Ovary (tissue), 9 donors: Measurements from ENCODE around the gene ADAM12. TPM values are rescaled to one million over a fixed set of nuclear protein-coding genes. Genes with fewer than 3 reads are reported as not detected.

ENCODE experiments used
- DNase-seq, 5 donors: peaks; one replicate each; pipeline ENCODE4 v3.0.0-alpha.2; 2019 to 2020
- H3K27ac ChIP-seq, 2 donors: fragments of 200-600 bp; one replicate each; pipeline versions ENCODE4 v1.5.1 to v1.8.0; 2019 to 2022
- H3K27me3 ChIP-seq: fragments of 200-600 bp; one replicate; pipeline ENCODE4 v1.8.0; 2022
- H3K36me3 ChIP-seq: fragments of 200-600 bp; sonication (generic); one replicate; pipeline ENCODE4 v1.5.1; 2019
- H3K4me1 ChIP-seq: one replicate; pipeline ENCODE4 v1.8.1; 2013; ENCODE audit warnings: mild to moderate bottlenecking, moderate library complexity; ENCODE audit not compliant: insufficient read depth
- H3K4me3 ChIP-seq: fragments of 200-600 bp; sonication (generic); one replicate; pipeline ENCODE4 v1.5.1; 2017
- H3K9me3 ChIP-seq, 2 donors: fragments of 200-600 bp in 1 of 2; sonication (generic) in 1 of 2; one replicate each; pipeline versions ENCODE4 v1.5.1 to v1.8.1; 2013 to 2019; ENCODE audit warnings: mild to moderate bottlenecking in 1 of 2, moderate library complexity in 1 of 2
- EP300 ChIP-seq: sonication (generic); formaldehyde crosslinking; IDR thresholded peaks from one replicate; pipeline ENCODE4 v1.6.1; 2017; ENCODE audit warnings: antibody characterized with exemption
- POLR2A ChIP-seq: fragments of 450-650 bp; IDR thresholded peaks from one replicate; pipeline ENCODE4 v1.6.1; 2017; ENCODE audit warnings: antibody characterized with exemption, mild to moderate bottlenecking, moderate library complexity
- WGBS, 3 donors: extraction: QIAGEN DNeasy Blood & Tissue Kit in 1 of 3; methylation state at CpG; one replicate each; pipeline versions ENCODE4 v1.1.5 to v1.1.7; 2013 to 2017; 5-methylcytosine and 5-hydroxymethylcytosine counted together
- intact Hi-C, 4 donors: fragments of 100-400 bp; cut with DNase I; formaldehyde crosslinking; loops; one replicate each; pipeline versions ENCODE4 v1.11.0 to v1.15.1; 2022 to 2023
- polyA plus RNA-seq, 2 donors: library from polyadenylated mRNA; stranded (reverse); fragments of 200-250 nt in 1 of 2; fragments of 350-450 nt in 1 of 2; fragmentation: Illumina TruSeq in 1 of 2; extraction: RNeasy Lipid Tissue Mini Kit (QIAGEN cat#74804) in 1 of 2; gene quantifications; one replicate each; pipeline ENCODE4 v1.2.3, GENCODE V29; 2013 to 2014
- total RNA-seq, 7 donors: library from RNA; depleted of rRNA in 2 of 7; stranded (reverse); fragments of >200 nt in 2 of 7; fragmentation: NEBNext Ultra II Directional in 3 of 7; extraction: Animal tissue kit (Norgen Biotek cat#: 25700) in 3 of 7; gene quantifications; one replicate each; pipeline versions ENCODE4 v1.1.0 to v1.2.4, GENCODE V29; 2016 to 2023
- TF ChIP-seq, protein P1 (sequence below), 3 donors: fragments of 450-650 bp in 2 of 3; fragments of 200-600 bp in 1 of 3; IDR thresholded peaks; one replicate each; pipeline versions ENCODE4 v1.5.1 to v1.8.0; 2016 to 2022; ENCODE audit warnings: antibody characterized with exemption in 3 of 3, mild to moderate bottlenecking in 1 of 3
- donor health status: DM: no; HTN: no; CAD: no; lungs with moderate emphysema.
- donor health status: DM: no; HTN: no; CAD: no.
- donor health status: Bipolar disorder and iron deficiency.
- donor health status: DM: yes; HTN: yes; CAD: no.
- donor health status: DM: no; HTN: no; CAD: no.
- donor health status: DM: yes; HTN: yes; CAD: no.

The ADAM12 gene
- total and polyA plus RNA-seq, 9 donors = 1.8 to 27.2 (median 10.3) TPM

- intact Hi-C loops = no loop called here
- TF ChIP-seq EP300 (no peak), POLR2A (no peak)
- TF ChIP-seq, protein P1, sequence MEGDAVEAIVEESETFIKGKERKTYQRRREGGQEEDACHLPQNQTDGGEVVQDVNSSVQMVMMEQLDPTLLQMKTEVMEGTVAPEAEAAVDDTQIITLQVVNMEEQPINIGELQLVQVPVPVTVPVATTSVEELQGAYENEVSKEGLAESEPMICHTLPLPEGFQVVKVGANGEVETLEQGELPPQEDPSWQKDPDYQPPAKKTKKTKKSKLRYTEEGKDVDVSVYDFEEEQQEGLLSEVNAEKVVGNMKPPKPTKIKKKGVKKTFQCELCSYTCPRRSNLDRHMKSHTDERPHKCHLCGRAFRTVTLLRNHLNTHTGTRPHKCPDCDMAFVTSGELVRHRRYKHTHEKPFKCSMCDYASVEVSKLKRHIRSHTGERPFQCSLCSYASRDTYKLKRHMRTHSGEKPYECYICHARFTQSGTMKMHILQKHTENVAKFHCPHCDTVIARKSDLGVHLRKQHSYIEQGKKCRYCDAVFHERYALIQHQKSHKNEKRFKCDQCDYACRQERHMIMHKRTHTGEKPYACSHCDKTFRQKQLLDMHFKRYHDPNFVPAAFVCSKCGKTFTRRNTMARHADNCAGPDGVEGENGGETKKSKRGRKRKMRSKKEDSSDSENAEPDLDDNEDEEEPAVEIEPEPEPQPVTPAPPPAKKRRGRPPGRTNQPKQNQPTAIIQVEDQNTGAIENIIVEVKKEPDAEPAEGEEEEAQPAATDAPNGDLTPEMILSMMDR (IDR thresholded peaks at IDR 0.05) = no peak
- H3K9me3 ChIP-seq = no peaks in the 10 kb centered on the region
- WGBS, 3 donors = 71 to 79% (median 76%) methylated on average over 8 of the region's 8 CpGs
- no peak overlapping the region for H3K27ac ChIP-seq
- H3K4me3 ChIP-seq = no peak overlapping the region
- H3K4me1 ChIP-seq = peaks cover 2% of the 10 kb centered on the region
- no peaks in the 10 kb centered on the region for H3K27me3 ChIP-seq
- H3K36me3 ChIP-seq = no peaks in the 10 kb centered on the region
- DNase-seq = no peak
Observed at GRCh38 chr10:126114884-126115555, 273.3 kb downstream of the ADAM12 start.

DNA sequence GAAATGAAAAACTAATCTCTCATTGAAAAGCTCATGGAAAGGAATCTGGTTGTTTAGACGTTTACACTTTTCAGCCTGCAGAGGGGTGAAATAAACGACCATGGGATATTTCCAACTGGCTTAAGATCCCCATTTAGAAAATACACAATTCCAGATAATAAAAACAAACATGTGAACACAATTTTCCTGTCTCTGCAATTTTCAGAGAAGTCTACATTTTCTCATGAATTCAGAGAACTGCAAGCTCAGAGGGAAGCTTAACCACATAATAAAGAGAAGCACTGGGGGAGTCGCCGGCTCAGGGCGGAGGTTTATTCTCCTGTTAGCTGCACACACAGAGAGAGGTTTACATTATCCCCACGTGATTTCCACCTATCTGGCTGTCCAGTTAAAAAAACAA lies 276.8 kb downstream of the ADAM12 start:
- intact Hi-C loops = no loop called here
- peaks cover 2% of the 10 kb centered on the region for H3K4me1 ChIP-seq
- no peak for DNase-seq
- H3K9me3 ChIP-seq = no peaks in the 10 kb centered on the region
- H3K4me3 ChIP-seq = no peak overlapping the region
- no peaks in the 10 kb centered on the region for H3K36me3 ChIP-seq
- TF ChIP-seq, protein P1 (IDR thresholded peaks at IDR 0.05) = no peak
- TF ChIP-seq EP300 = no peak
- no peak for TF ChIP-seq POLR2A
- H3K27me3 ChIP-seq = no peaks in the 10 kb centered on the region
- WGBS, 3 donors = 6 to 19% (median 14%) methylated on average over 6 of the region's 6 CpGs
- H3K27ac ChIP-seq = no peak overlapping the region

- H3K36me3 ChIP-seq = no peaks in the 10 kb centered on the region
- TF ChIP-seq, protein P1 (IDR thresholded peaks at IDR 0.05) = no peak
- no peak for TF ChIP-seq EP300
- TF ChIP-seq POLR2A = no peak
- no peaks in the 10 kb centered on the region for H3K9me3 ChIP-seq
- DNase-seq = no peak
- WGBS, 3 donors = 10 to 17% (median 11%) methylated on average over 5 of the region's 5 CpGs
- H3K4me1 ChIP-seq = peaks cover 4% of the 10 kb centered on the region
- peak overlapping the region in 1 of 2 donors; percentile 30 for H3K27ac ChIP-seq
- H3K4me3 ChIP-seq = no peak overlapping the region
- intact Hi-C loops = no loop called here
- no peaks in the 10 kb centered on the region for H3K27me3 ChIP-seq
Observed at GRCh38 chr10:126110489-126111180, 277.6 kb downstream of the ADAM12 start.

GRCh38 chr10:126109893-126110292 lies 278.4 kb downstream of the ADAM12 start:
- Histone ChIP-seq H3K4me1 (peaks cover 8% of the 10 kb centered on the region), H3K36me3 (no peaks in the 10 kb centered on the region), H3K27me3 (no peaks in the 10 kb centered on the region), H3K9me3 (no peaks in the 10 kb centered on the region), H3K27ac (peak overlapping the region in 1 of 2 donors; percentile 30), H3K4me3 (no peak overlapping the region)
- intact Hi-C loops = loop anchor here in 1 of 4 donors (10.0 kb wide), 1 partner anchor 65 kb away; no protein-coding TSS in a partner anchor
- TF ChIP-seq, protein P1 (IDR thresholded peaks at IDR 0.05) = no peak
- no peak for TF ChIP-seq EP300
- no peak for TF ChIP-seq POLR2A
- WGBS, 3 donors = 53 to 61% (median 59%) methylated on average over 5 of the region's 5 CpGs
- DNase-seq = no peak
